K562 (cell line): ENCODE results near the gene CCR7. TPM values are rescaled to one million over a fixed set of nuclear protein-coding genes. Genes with fewer than 3 reads are reported as not detected.
A peak's percentile ranks its signal among the peaks of the same experiment; 100 is the strongest.

Experiments
- ATAC-seq: fragments of 200-7000 bp; cut with Tn5 transposase; 3 replicates; pipeline ENCODE4 v1.9.1; 2020; ENCODE audit warnings: moderate library complexity
- BruUV-seq: library from RNA; stranded (reverse); fragments of 400-500 nt; replicated peaks from 2 replicates; lab custom pipeline; 2021; lab: Mats Ljungman, UMichigan
- CTCF ChIA-PET: fragments of 300-600 bp; formaldehyde crosslinking; extraction: SDS; loops from one replicate; lab custom pipeline; 2021; ENCODE audit warnings: low intra/inter-chr PET ratio; lab: Yijun Ruan, JAX
- POLR2A ChIA-PET: fragments of 300-600, 350-650 bp; sonication (Branson Sonifier 250); formaldehyde crosslinking; extraction: SDS; loops from one replicate; lab custom pipeline; 2021; ENCODE audit warnings: antibody characterized with exemption, inconsistent platforms; lab: Yijun Ruan, JAX
- DNase-seq, 4 experiments: peaks; one replicate each; pipeline versions ENCODE4 v3.0.0 to v3.0.0-alpha.2; 2011 to 2018; ENCODE audit warnings: low spot score in 3 of 4, mixed read lengths in 3 of 4; ENCODE audit errors: extremely low read depth in 1 of 4
- FAIRE-seq: peaks from 2 replicates; lab custom pipeline; 2011; peaks lifted over from hg19 to GRCh38; lab: Jason Lieb, UNC
- H2AFZ ChIP-seq: 2 replicates; pipeline ENCODE4 v1.6.0; 2011; ENCODE audit warnings: low read depth, low read length, control low read depth, inconsistent platforms
- H3K27ac ChIP-seq: fragments of 200-600 bp; 3 replicates; pipeline ENCODE4 v1.8.0; 2011; ENCODE audit warnings: low read depth, mild to moderate bottlenecking, control low read depth, inconsistent platforms, low read length, moderate library complexity, mixed read lengths; ENCODE audit errors: extremely low read depth
- H3K27me3 ChIP-seq, 2 experiments: fragments of 300-600 bp in 1 of 2; 2 replicates in 1 of 2; 3 replicates in 1 of 2; pipeline versions ENCODE4 v1.6.0 to v1.8.0; 2011; ENCODE audit warnings: inconsistent platforms in 2 of 2, low read length in 2 of 2, mild to moderate bottlenecking in 1 of 2, mixed read lengths in 1 of 2, moderate library complexity in 1 of 2; ENCODE audit not compliant: control insufficient read depth in 2 of 2, insufficient read depth in 2 of 2
- H3K36me3 ChIP-seq: fragments of 300-600 bp; 3 replicates; pipeline ENCODE4 v1.8.0; 2011; ENCODE audit warnings: mild to moderate bottlenecking, low read length, inconsistent platforms; ENCODE audit not compliant: control insufficient read depth, insufficient read depth
- H3K4me1 ChIP-seq, 2 experiments: fragments of 200-600 bp in 1 of 2; replicated peaks in 1 of 2; 2 replicates in 1 of 2; 3 replicates in 1 of 2; pipeline versions ENCODE4 v1.5.1 to v1.8.0; 2011; ENCODE audit warnings: inconsistent platforms in 2 of 2, low read length in 2 of 2, mild to moderate bottlenecking in 1 of 2, mixed read lengths in 1 of 2, moderate library complexity in 1 of 2; ENCODE audit not compliant: control insufficient read depth in 2 of 2, insufficient read depth in 2 of 2
- H3K4me2 ChIP-seq: 2 replicates; pipeline ENCODE4 v1.6.1; 2011; ENCODE audit warnings: low read length, control low read depth, inconsistent platforms, mixed read lengths; ENCODE audit not compliant: insufficient read depth
- H3K4me3 ChIP-seq: fragments of 200-600 bp; sonication (generic), shearing (Covaris generic); 2 replicates; pipeline ENCODE4 v1.5.1; 2016; ENCODE audit warnings: control low read depth, inconsistent platforms
- H3K79me2 ChIP-seq: fragments of 200-600 bp; 3 replicates; pipeline ENCODE4 v1.8.0; 2011; ENCODE audit warnings: low read length, inconsistent platforms; ENCODE audit not compliant: control insufficient read depth, insufficient read depth
- H3K9ac ChIP-seq, 2 experiments: 2 replicates each; pipeline versions ENCODE4 v1.6.0 to v1.6.1; 2011; ENCODE audit warnings: low read depth in 2 of 2, low read length in 2 of 2, control low read depth in 1 of 2, inconsistent platforms in 1 of 2, mild to moderate bottlenecking in 1 of 2, mixed read lengths in 1 of 2; ENCODE audit not compliant: insufficient read depth in 1 of 2
- H3K9me1 ChIP-seq: one replicate; pipeline ENCODE4 v1.6.0; 2011; ENCODE audit warnings: inconsistent platforms, mild to moderate bottlenecking, low read length, moderate library complexity; ENCODE audit not compliant: control insufficient read depth, insufficient read depth
- H3K9me3 ChIP-seq: replicated peaks from 2 replicates; pipeline ENCODE4 v1.5.1; 2011; ENCODE audit warnings: low read depth, low read length, inconsistent platforms; ENCODE audit not compliant: control insufficient read depth, insufficient read depth
- H4K20me1 ChIP-seq: replicated peaks from 2 replicates; pipeline ENCODE4 v1.6.1; 2011; ENCODE audit warnings: low read length, inconsistent platforms, mixed read lengths; ENCODE audit not compliant: control insufficient read depth, insufficient read depth
- GATAD2A ChIP-seq: fragments of 450-650 bp; IDR thresholded peaks from 2 replicates; pipeline ENCODE4 v1.6.1; 2017
- HNRNPLL ChIP-seq: fragments of 200-400 bp; formaldehyde crosslinking; IDR thresholded peaks from 2 replicates; pipeline ENCODE4 v1.6.1; 2017; ENCODE audit warnings: low read length, low read depth, mild to moderate bottlenecking; ENCODE audit not compliant: poor library complexity, severe bottlenecking
- MED1 ChIP-seq: sonication (generic); formaldehyde crosslinking; IDR thresholded peaks from 2 replicates; pipeline ENCODE4 v1.8.1; 2023; ENCODE audit warnings: missing genetic modification reagents, borderline replicate concordance
- NFXL1 ChIP-seq: fragments of 450-650 bp; formaldehyde crosslinking; IDR thresholded peaks from 2 replicates; pipeline ENCODE4 v1.4.0; 2021; ENCODE audit warnings: mild to moderate bottlenecking
- SP1 ChIP-seq: sonication (generic); formaldehyde crosslinking; IDR thresholded peaks from 2 replicates; pipeline ENCODE4 v1.8.1; 2022; ENCODE audit warnings: mild to moderate bottlenecking, missing genetic modification reagents
- STAG1 ChIP-seq: sonication (generic); formaldehyde crosslinking; IDR thresholded peaks from 2 replicates; pipeline ENCODE4 v1.5.0; 2020; ENCODE audit warnings: missing genetic modification reagents, borderline replicate concordance
- ZNF830 ChIP-seq: fragments of 250-450 bp; sonication (Bioruptor Pico); IDR thresholded peaks from 2 replicates; pipeline ENCODE4 v1.5.0; 2021; ENCODE audit warnings: mild to moderate bottlenecking
- WGBS: fragments of 100-300 bp; shearing (Covaris generic); methylation state at CpG from one replicate; pipeline ENCODE4 v1.1.6; 2016; ENCODE audit warnings: low coverage, mixed read lengths; ENCODE audit not compliant: insufficient coverage; ENCODE audit errors: missing lambda C conversion rate; 5-methylcytosine and 5-hydroxymethylcytosine counted together
- in situ Hi-C: fragments of 300-500 bp; cut with MboI; formaldehyde crosslinking; loops from 4 replicates; pipeline ENCODE4 v1.15.0; 2018; ENCODE audit warnings: inconsistent platforms, mixed read lengths
- intact Hi-C: fragments of 100-400 bp; cut with micrococcal nuclease; formaldehyde crosslinking; loops from 2 replicates; pipeline ENCODE4 v1.14.2; 2022
- polyA plus RNA-seq, 8 experiments: library from polyadenylated mRNA; depleted of rRNA in 4 of 8; stranded (reverse) in 5 of 8; unstranded in 3 of 8; fragments of >200 nt; fragmentation: Nextera tagmentation in 2 of 8; fragmentation: Illumina TruSeq in 1 of 8; extraction: Ambion mirVana in 2 of 8; extraction: Trizol in 1 of 8; gene quantifications; 2 replicates each; pipeline versions ENCODE4 v1.2.1 to v1.2.3, GENCODE V29; 2011 to 2014; ENCODE audit warnings: inconsistent platforms in 1 of 8, missing spikeins in 1 of 8
- total RNA-seq, 7 experiments: library from RNA; depleted of rRNA in 6 of 7; stranded (reverse); fragments of >200 nt in 6 of 7; fragmentation: Illumina TruSeq in 2 of 7; extraction: Trizol in 2 of 7; gene quantifications; 2 replicates each; pipeline versions ENCODE4 v1.2.1 to v1.2.3, GENCODE V29; 2011 to 2021; ENCODE audit warnings: low replicate concordance in 1 of 7
- TF ChIP-seq, protein P1 (sequence below), 2 experiments: fragments of 450-650 bp in 1 of 2; sonication (generic) in 1 of 2; formaldehyde crosslinking in 1 of 2; IDR thresholded peaks; 2 replicates each; pipeline versions ENCODE4 v1.7.1 to v1.9.0; 2016 to 2022; ENCODE audit warnings: inconsistent platforms in 1 of 2, mild to moderate bottlenecking in 1 of 2, missing genetic modification reagents in 1 of 2
- TF ChIP-seq, protein P2 (sequence below): sonication (generic); formaldehyde crosslinking; IDR thresholded peaks from 2 replicates; pipeline ENCODE4 v1.8.1; 2023; ENCODE audit warnings: mild to moderate bottlenecking, missing genetic modification reagents

The CCR7 gene
- total and polyA plus RNA-seq, 9 of the 15 experiments (the other 6 are each of a cell fraction or from before 2014, with no cell fraction given): 0.14 to 1.4 (median 0.56) TPM

DNA sequence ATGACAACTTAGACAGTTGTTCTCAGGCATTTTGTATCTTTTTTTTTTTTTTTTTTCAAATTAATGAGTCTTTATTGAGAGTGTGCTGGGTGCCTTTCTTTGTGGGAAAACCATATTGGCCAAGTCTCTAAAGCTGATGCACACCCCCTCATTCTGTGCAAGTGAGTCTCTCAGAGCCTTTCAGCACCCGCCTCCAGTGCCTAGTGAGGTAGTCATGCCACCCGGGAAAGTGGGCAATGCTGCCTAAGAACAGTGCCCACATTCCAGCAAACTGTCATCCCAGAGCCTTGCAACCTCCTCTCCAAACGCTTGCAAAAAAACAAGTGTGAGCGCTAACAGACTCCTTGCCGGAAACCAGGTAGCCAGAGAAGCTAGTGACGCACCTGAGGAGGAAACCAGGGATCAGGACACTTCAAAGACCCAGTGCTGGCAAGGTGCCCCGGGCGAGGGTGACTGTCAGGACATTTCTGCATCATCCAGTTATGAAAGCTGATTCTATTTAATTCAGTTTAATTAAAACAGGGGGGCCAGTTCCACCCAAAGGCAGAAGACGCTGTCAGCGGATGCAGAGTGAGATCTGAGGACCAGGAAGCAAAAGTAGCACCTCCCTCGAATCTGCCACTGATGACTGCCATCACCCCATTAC is 47.5 kb upstream of the CCR7 start:
- Histone ChIP-seq H3K27ac (no peak overlapping the region), H3K9me3 (no peaks in the 10 kb centered on the region), H3K4me2 (no peak overlapping the region), H3K9me1 (no peaks in the 10 kb centered on the region), H3K79me2 (no peaks in the 10 kb centered on the region), H4K20me1 (no peaks in the 10 kb centered on the region), H3K27me3 (peaks cover 8 to 46% of the 10 kb centered on the region in 2 experiments), H3K9ac (no peak overlapping the region), H3K4me1 (no peaks in the 10 kb centered on the region), H3K4me3 (no peak overlapping the region), H3K36me3 (no peaks in the 10 kb centered on the region), H2AFZ (no peak overlapping the region)
- in situ Hi-C loops: loop anchor here (25.0 kb wide), 1 partner anchor 1050 kb away; no protein-coding TSS in a partner anchor
- 3% methylated on average over 11 of the region's 11 CpGs for WGBS
- POLR2A ChIA-PET: interaction anchor here (1.1 to 3.5 kb wide), 2 partner anchors 14 to 21 kb away, joined by 3 to 19 read pairs; no protein-coding TSS in a partner anchor
- DNase-seq (no peak), ATAC-seq (no peak), FAIRE-seq (no peak)
- intact Hi-C loops: loop anchor here (10.0 kb wide), 1 partner anchor 292 kb away; no protein-coding TSS in a partner anchor
- CTCF ChIA-PET: no interaction called here
- BruUV-seq: no TSS peak
- TF ChIP-seq, protein P1, sequence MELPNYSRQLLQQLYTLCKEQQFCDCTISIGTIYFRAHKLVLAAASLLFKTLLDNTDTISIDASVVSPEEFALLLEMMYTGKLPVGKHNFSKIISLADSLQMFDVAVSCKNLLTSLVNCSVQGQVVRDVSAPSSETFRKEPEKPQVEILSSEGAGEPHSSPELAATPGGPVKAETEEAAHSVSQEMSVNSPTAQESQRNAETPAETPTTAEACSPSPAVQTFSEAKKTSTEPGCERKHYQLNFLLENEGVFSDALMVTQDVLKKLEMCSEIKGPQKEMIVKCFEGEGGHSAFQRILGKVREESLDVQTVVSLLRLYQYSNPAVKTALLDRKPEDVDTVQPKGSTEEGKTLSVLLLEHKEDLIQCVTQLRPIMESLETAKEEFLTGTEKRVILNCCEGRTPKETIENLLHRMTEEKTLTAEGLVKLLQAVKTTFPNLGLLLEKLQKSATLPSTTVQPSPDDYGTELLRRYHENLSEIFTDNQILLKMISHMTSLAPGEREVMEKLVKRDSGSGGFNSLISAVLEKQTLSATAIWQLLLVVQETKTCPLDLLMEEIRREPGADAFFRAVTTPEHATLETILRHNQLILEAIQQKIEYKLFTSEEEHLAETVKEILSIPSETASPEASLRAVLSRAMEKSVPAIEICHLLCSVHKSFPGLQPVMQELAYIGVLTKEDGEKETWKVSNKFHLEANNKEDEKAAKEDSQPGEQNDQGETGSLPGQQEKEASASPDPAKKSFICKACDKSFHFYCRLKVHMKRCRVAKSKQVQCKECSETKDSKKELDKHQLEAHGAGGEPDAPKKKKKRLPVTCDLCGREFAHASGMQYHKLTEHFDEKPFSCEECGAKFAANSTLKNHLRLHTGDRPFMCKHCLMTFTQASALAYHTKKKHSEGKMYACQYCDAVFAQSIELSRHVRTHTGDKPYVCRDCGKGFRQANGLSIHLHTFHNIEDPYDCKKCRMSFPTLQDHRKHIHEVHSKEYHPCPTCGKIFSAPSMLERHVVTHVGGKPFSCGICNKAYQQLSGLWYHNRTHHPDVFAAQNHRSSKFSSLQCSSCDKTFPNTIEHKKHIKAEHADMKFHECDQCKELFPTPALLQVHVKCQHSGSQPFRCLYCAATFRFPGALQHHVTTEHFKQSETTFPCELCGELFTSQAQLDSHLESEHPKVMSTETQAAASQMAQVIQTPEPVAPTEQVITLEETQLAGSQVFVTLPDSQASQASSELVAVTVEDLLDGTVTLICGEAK (IDR thresholded peaks at IDR 0.05): peak; percentile 82
- TF ChIP-seq, protein P1 (CRISPR knock-in tag; IDR thresholded peaks at IDR 0.05): no peak
- TF ChIP-seq STAG1 (CRISPR knock-in tag): no peak
- no peak for TF ChIP-seq SP1 (CRISPR knock-in tag)
- no peak for TF ChIP-seq MED1 (CRISPR knock-in tag)
- TF ChIP-seq, protein P2, sequence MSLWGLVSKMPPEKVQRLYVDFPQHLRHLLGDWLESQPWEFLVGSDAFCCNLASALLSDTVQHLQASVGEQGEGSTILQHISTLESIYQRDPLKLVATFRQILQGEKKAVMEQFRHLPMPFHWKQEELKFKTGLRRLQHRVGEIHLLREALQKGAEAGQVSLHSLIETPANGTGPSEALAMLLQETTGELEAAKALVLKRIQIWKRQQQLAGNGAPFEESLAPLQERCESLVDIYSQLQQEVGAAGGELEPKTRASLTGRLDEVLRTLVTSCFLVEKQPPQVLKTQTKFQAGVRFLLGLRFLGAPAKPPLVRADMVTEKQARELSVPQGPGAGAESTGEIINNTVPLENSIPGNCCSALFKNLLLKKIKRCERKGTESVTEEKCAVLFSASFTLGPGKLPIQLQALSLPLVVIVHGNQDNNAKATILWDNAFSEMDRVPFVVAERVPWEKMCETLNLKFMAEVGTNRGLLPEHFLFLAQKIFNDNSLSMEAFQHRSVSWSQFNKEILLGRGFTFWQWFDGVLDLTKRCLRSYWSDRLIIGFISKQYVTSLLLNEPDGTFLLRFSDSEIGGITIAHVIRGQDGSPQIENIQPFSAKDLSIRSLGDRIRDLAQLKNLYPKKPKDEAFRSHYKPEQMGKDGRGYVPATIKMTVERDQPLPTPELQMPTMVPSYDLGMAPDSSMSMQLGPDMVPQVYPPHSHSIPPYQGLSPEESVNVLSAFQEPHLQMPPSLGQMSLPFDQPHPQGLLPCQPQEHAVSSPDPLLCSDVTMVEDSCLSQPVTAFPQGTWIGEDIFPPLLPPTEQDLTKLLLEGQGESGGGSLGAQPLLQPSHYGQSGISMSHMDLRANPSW: no peak
- TF ChIP-seq ZNF830 (CRISPR knock-in tag): no peak
- TF ChIP-seq NFXL1: no peak
- TF ChIP-seq GATAD2A: no peak
- TF ChIP-seq HNRNPLL: no peak
